ENCODE data around the gene NKX6-2. TPM values are rescaled to one million over a fixed set of nuclear protein-coding genes. Genes with fewer than 3 reads are reported as not detected.
A peak's percentile ranks its signal among the peaks of the same experiment; 100 is the strongest.

NKX6-2 gene
- total RNA-seq, 1 donor from 2014 or later, result 0.35 TPM

GRCh38 chr10:132755166-132755711, 30.7 kb downstream of the NKX6-2 start:
- no peak for DNase-seq (ENCODE audit: low read depth)

- no peak for DNase-seq (ENCODE audit: low read depth)
These were observed 31.9 kb downstream of the NKX6-2 start for GRCh38 chr10:132754071-132754470.

- DNase-seq (ENCODE audit: low read depth), result no peak
These were observed 32.4 kb downstream of the NKX6-2 start for GRCh38 chr10:132753596-132753995.

- no peak for DNase-seq (ENCODE audit: low read depth)
These were observed 33.0 kb downstream of the NKX6-2 start for GRCh38 chr10:132752961-132753360.

- no peak for DNase-seq (ENCODE audit: low read depth)
These were observed 33.6 kb downstream of the NKX6-2 start for GRCh38 chr10:132752378-132752777.

- no peak for DNase-seq (ENCODE audit: low read depth)
These were observed 35.0 kb downstream of the NKX6-2 start for GRCh38 chr10:132750936-132751335.

GRCh38 chr10:132749371-132749795, 36.6 kb downstream of the NKX6-2 start:
- DNase-seq (ENCODE audit: low read depth), result no peak

GRCh38 chr10:132748545-132749370, 37.2 kb downstream of the NKX6-2 start:
- no peak for DNase-seq (ENCODE audit: low read depth)

- DNase-seq (ENCODE audit: low read depth), result no peak
These were observed 37.8 kb downstream of the NKX6-2 start for GRCh38 chr10:132748135-132748534.

GRCh38 chr10:132746801-132747625, 38.9 kb downstream of the NKX6-2 start:
- no peak for DNase-seq (ENCODE audit: low read depth)

GRCh38 chr10:132746386-132746785, 39.6 kb downstream of the NKX6-2 start:
- no peak for DNase-seq (ENCODE audit: low read depth)

GRCh38 chr10:132745971-132746370, 40.0 kb downstream of the NKX6-2 start:
- DNase-seq (ENCODE audit: low read depth), result no peak

- no peak for DNase-seq (ENCODE audit: low read depth)
These were observed 40.4 kb downstream of the NKX6-2 start for GRCh38 chr10:132745511-132745910.

- no peak for DNase-seq (ENCODE audit: low read depth)
These were observed 41.1 kb downstream of the NKX6-2 start for GRCh38 chr10:132744839-132745238.

GRCh38 chr10:132743925-132744490, 41.9 kb downstream of the NKX6-2 start:
- DNase-seq (ENCODE audit: low read depth), result no peak

- peak; percentile 36 for DNase-seq (ENCODE audit: low read depth)
These were observed 42.6 kb downstream of the NKX6-2 start for GRCh38 chr10:132743196-132743924.

- no peak for DNase-seq (ENCODE audit: low read depth)
These were observed 43.1 kb downstream of the NKX6-2 start for GRCh38 chr10:132742837-132743194.

- no peak for DNase-seq (ENCODE audit: low read depth)
These were observed 43.6 kb downstream of the NKX6-2 start for GRCh38 chr10:132742167-132742836.

- peak; percentile 71 for DNase-seq (ENCODE audit: low read depth)
These were observed 45.4 kb downstream of the NKX6-2 start for GRCh38 chr10:132740588-132740987.

GRCh38 chr10:132739225-132739613, 46.7 kb downstream of the NKX6-2 start:
- no peak for DNase-seq (ENCODE audit: low read depth)

All from renal cortical epithelial cell (primary cell).